ENCODE measurements around the gene TP53BP1.
A peak's percentile ranks its signal among the peaks of the same experiment; 100 is the strongest.

TP53BP1 gene

DNA sequence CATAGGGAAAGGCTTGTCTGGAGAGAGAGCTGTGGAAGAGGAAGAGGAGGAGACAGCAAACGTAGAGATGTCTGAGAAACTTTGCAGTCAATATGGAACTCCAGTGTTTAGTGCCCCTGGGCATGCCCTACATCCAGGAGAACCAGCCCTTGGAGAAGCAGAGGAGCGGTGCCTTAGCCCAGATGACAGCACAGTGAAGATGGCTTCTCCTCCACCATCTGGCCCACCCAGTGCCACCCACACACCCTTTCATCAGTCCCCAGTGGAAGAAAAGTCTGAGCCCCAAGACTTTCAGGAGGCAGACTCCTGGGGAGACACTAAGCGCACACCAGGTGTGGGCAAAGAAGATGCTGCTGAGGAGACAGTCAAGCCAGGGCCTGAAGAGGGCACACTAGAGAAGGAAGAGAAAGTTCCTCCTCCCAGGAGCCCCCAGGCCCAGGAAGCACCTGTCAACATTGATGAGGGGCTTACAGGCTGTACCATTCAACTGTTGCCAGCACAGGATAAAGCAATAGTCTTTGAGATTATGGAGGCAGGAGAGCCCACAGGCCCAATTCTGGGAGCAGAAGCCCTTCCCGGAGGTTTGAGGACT, 31.4 kb upstream of the TP53BP1 start:
- no peak overlapping the region for H3K27ac ChIP-seq
- TF ChIP-seq, protein P1, sequence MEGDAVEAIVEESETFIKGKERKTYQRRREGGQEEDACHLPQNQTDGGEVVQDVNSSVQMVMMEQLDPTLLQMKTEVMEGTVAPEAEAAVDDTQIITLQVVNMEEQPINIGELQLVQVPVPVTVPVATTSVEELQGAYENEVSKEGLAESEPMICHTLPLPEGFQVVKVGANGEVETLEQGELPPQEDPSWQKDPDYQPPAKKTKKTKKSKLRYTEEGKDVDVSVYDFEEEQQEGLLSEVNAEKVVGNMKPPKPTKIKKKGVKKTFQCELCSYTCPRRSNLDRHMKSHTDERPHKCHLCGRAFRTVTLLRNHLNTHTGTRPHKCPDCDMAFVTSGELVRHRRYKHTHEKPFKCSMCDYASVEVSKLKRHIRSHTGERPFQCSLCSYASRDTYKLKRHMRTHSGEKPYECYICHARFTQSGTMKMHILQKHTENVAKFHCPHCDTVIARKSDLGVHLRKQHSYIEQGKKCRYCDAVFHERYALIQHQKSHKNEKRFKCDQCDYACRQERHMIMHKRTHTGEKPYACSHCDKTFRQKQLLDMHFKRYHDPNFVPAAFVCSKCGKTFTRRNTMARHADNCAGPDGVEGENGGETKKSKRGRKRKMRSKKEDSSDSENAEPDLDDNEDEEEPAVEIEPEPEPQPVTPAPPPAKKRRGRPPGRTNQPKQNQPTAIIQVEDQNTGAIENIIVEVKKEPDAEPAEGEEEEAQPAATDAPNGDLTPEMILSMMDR (IDR thresholded peaks at IDR 0.05) = no peak
- DNase-seq (ENCODE audit: low spot score) = peak; percentile 55
- no peak overlapping the region for H3K4me3 ChIP-seq

DNA sequence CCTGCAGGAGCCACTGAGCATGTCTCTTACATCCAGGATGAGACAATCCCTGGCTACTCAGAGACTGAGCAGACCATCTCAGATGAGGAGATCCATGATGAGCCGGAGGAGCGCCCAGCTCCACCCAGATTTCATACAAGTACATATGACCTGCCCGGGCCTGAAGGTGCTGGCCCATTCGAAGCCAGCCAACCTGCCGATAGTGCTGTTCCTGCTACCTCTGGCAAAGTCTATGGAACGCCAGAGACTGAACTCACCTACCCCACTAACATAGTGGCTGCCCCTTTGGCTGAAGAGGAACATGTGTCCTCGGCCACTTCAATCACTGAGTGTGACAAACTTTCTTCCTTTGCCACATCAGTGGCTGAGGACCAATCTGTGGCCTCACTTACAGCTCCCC, 30.7 kb upstream of the TP53BP1 start:
- no peak for DNase-seq (ENCODE audit: low spot score)
- TF ChIP-seq, protein P1 (IDR thresholded peaks at IDR 0.05) = no peak
- Histone ChIP-seq H3K27ac (no peak overlapping the region), H3K4me3 (no peak overlapping the region)

DNA sequence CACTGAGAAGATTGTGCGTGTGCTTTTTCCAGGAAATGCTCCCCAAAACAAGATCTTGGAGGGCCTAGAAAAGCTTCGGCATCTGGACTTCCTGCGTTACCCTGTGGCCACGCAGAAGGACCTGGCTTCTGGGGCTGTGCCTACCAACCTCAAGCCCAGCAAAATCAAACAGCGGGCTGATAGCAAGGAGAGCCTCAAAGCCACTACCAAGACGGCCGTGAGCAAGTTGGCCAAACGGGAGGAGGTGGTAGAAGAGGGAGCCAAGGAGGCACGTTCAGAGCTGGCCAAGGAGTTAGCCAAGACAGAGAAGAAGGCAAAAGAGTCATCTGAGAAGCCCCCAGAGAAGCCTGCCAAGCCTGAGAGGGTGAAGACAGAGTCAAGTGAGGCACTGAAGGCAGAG, 29.3 kb upstream of the TP53BP1 start:
- no peak for DNase-seq (ENCODE audit: low spot score)
- no peak overlapping the region for H3K27ac ChIP-seq
- no peak overlapping the region for H3K4me3 ChIP-seq
- TF ChIP-seq, protein P1 (IDR thresholded peaks at IDR 0.05) = no peak

DNA sequence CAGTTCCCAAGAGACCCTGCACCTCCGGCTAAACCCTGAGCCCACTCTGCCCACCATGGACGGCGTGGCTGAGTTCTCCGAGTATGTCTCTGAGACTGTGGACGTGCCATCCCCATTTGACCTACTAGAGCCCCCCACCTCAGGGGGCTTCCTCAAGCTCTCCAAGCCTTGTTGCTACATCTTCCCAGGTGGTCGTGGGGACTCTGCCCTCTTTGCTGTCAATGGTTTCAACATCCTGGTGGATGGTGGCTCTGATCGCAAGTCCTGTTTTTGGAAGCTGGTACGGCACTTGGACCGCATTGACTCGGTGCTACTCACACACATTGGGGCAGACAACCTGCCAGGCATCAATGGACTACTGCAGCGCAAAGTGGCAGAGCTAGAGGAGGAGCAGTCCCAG, 28.5 kb upstream of the TP53BP1 start:
- TF ChIP-seq, protein P1 (IDR thresholded peaks at IDR 0.05) = no peak
- Histone ChIP-seq H3K4me3 (no peak overlapping the region), H3K27ac (no peak overlapping the region)
- DNase-seq (ENCODE audit: low spot score) = peak; percentile 64

DNA sequence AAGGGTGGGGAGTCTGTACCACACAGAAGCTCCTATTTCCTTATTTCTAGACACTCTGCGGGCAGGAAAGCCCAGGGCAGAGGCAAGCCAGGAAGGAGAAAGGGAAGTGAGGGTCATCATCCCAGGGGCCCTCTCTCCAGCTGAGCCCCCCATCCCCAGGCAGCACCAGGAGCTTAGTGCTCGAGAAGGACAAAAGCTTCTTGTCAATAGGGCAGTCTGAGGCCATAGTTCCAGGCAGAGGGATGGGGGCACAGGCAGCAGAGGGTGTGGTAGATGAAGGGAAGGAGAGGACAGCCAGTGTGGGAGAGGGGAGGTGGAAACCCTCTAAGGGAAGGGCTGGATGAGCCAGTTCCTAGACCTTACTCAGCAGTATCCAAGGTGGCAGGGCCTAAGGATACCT, 27.2 kb upstream of the TP53BP1 start:
- TF ChIP-seq, protein P1 (IDR thresholded peaks at IDR 0.05) = no peak
- H3K4me3 ChIP-seq = no peak overlapping the region
- no peak for DNase-seq (ENCODE audit: low spot score)
- no peak overlapping the region for H3K27ac ChIP-seq

DNA sequence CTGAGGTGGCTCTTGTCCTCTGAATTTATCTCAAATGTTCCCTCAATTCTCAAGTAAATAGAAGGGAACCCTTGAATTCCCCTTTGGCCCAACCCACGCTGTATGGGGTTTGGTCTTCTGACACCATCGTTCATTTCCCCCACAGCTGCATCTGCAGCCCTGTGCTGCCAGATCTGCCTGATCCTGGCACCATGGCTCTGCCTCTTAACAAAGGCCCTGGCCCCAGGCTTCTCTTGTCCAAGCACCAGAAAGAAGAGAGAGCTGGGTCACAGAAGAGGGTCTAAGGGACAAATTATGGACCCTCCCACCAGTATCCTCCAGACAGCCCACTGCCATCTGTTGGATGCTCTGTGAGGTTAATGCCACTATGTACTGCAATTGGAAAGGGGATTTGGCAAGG, 26.2 kb upstream of the TP53BP1 start:
- Histone ChIP-seq H3K27ac (peak overlapping the region in 1 of 2 donors; percentile 85), H3K4me3 (peak overlapping the region; percentile 79)
- no peak for DNase-seq (ENCODE audit: low spot score)
- TF ChIP-seq, protein P1 (IDR thresholded peaks at IDR 0.05) = no peak

DNA sequence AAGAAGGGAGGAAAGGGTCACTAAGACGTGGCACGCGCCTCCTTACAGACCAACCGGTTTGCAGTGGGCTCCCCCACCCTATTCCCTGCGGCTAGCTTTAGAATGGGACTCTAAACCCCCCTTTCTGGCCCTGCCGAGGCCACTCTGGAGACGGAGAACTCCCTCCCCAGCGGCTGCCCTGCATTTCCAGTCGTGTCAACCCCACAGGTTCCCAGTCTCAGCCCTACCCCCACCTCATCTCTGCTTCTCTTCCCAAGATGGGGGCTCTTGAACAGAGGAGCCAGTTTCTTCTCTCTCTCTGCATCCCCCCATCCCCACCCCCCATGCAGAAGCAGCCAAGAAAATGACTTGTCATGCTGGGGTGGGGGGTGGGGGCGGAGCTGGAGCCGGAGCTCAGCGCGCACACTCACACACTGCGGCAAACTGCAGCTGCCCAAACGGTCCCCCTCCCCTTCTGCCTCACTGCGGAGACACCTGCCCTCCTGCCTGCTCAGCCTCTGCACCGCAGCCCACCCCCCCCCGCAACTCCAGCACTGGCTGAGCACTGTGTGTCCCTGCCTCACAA, 25.3 kb upstream of the TP53BP1 start:
- DNase-seq (ENCODE audit: low spot score) = peak; percentile 77
- TF ChIP-seq, protein P1 (IDR thresholded peaks at IDR 0.05) = no peak
- Histone ChIP-seq H3K27ac (peak overlapping the region; percentile 61 to 85), H3K4me3 (peak overlapping the region; percentile 79)
